Liver (tissue), 9 donors: Measurements from ENCODE around the gene MBLAC1. TPM values are rescaled to one million over a fixed set of nuclear protein-coding genes. Genes with fewer than 3 reads are reported as not detected.

ENCODE experiments used
- DNase-seq: peaks from one replicate; pipeline ENCODE4 v3.0.0-alpha.2; 2017; ENCODE audit warnings: low spot score
- H3K27ac ChIP-seq, 2 donors: one replicate each; pipeline ENCODE4 v1.7.0; 2013; ENCODE audit warnings: inconsistent platforms in 2 of 2, low read length in 2 of 2, control low read depth in 1 of 2, low read depth in 1 of 2, mild to moderate bottlenecking in 1 of 2
- H3K27me3 ChIP-seq, 4 donors: one replicate each; pipeline versions ENCODE4 v1.6.1 to v1.7.0; 2013; ENCODE audit warnings: low read length in 3 of 4, inconsistent platforms in 1 of 4, mild to moderate bottlenecking in 1 of 4, moderate library complexity in 1 of 4; ENCODE audit not compliant: control insufficient read depth in 4 of 4, insufficient read depth in 4 of 4
- H3K36me3 ChIP-seq, 4 donors: one replicate each; pipeline versions ENCODE4 v1.6.1 to v1.7.0; 2013; ENCODE audit warnings: low read length in 3 of 4, mild to moderate bottlenecking in 3 of 4, low read depth in 1 of 4, moderate library complexity in 1 of 4; ENCODE audit not compliant: control insufficient read depth in 4 of 4, insufficient read depth in 3 of 4
- H3K4me1 ChIP-seq, 4 donors: one replicate each; pipeline versions ENCODE4 v1.6.1 to v1.7.0; 2013; ENCODE audit warnings: low read length in 3 of 4, mild to moderate bottlenecking in 3 of 4, moderate library complexity in 1 of 4; ENCODE audit not compliant: control insufficient read depth in 4 of 4, insufficient read depth in 4 of 4
- H3K4me3 ChIP-seq, 3 donors: one replicate each; pipeline versions ENCODE4 v1.6.1 to v1.7.0; 2013; ENCODE audit warnings: low read length in 3 of 3, control low read depth in 1 of 3, low read depth in 1 of 3, mild to moderate bottlenecking in 1 of 3
- H3K9ac ChIP-seq, 2 donors: one replicate each; pipeline ENCODE4 v1.7.0; 2013; ENCODE audit warnings: low read length in 2 of 2, mild to moderate bottlenecking in 2 of 2, moderate library complexity in 2 of 2, control low read depth in 1 of 2, low read depth in 1 of 2
- H3K9me3 ChIP-seq, 4 donors: one replicate each; pipeline versions ENCODE4 v1.6.1 to v1.7.0; 2013; ENCODE audit warnings: low read length in 3 of 4; ENCODE audit not compliant: control insufficient read depth in 4 of 4
- CTCF ChIP-seq: fragments of 150-350 bp; IDR thresholded peaks from 2 replicates; pipeline ENCODE4 v1.5.1; 2017; ENCODE audit warnings: improper control_type of control experiment, low read depth, low read length; ENCODE audit not compliant: missing input control
- EGR1 ChIP-seq, 2 donors: IDR thresholded peaks; 2 replicates each; pipeline ENCODE4 v1.6.1; 2016 to 2018; ENCODE audit warnings: antibody characterized with exemption in 2 of 2, low read depth in 2 of 2
- GABPA ChIP-seq, 2 donors: IDR thresholded peaks in 1 of 2; conservative IDR thresholded peaks in 1 of 2; 2 replicates each; pipeline ENCODE4 v1.6.1; 2016; ENCODE audit warnings: antibody characterized with exemption in 2 of 2, mild to moderate bottlenecking in 1 of 2, moderate library complexity in 1 of 2
- HNF4A ChIP-seq, 2 donors: conservative IDR thresholded peaks; 2 replicates each; pipeline ENCODE4 v1.6.1; 2016; ENCODE audit warnings: antibody characterized with exemption in 2 of 2, mild to moderate bottlenecking in 2 of 2
- JUND ChIP-seq, 2 donors: IDR thresholded peaks; 2 replicates each; pipeline ENCODE4 v1.6.1; 2016; ENCODE audit warnings: antibody characterized with exemption in 2 of 2
- MAX ChIP-seq: IDR thresholded peaks from 2 replicates; pipeline ENCODE4 v1.6.1; 2016; ENCODE audit warnings: antibody characterized with exemption
- NR2F2 ChIP-seq: IDR thresholded peaks from 2 replicates; pipeline ENCODE4 v1.6.1; 2016; ENCODE audit warnings: antibody characterized with exemption
- RAD21 ChIP-seq, 2 donors: IDR thresholded peaks; 2 replicates each; pipeline ENCODE4 v1.6.1; 2016; ENCODE audit warnings: antibody characterized with exemption in 2 of 2, mild to moderate bottlenecking in 2 of 2
- REST ChIP-seq: IDR thresholded peaks from 2 replicates; pipeline ENCODE4 v1.6.1; 2016; ENCODE audit warnings: antibody characterized with exemption, mild to moderate bottlenecking
- RXRA ChIP-seq, 2 donors: IDR thresholded peaks; 2 replicates each; pipeline ENCODE4 v1.6.1; 2017 to 2018; ENCODE audit warnings: antibody characterized with exemption in 2 of 2, mild to moderate bottlenecking in 1 of 2
- SP1 ChIP-seq: IDR thresholded peaks from 2 replicates; pipeline ENCODE4 v1.6.1; 2018; ENCODE audit warnings: antibody characterized with exemption, mild to moderate bottlenecking
- WGBS: extraction: QIAGEN DNeasy Blood & Tissue Kit; methylation state at CpG from one replicate; pipeline ENCODE4 v1.1.7; 2013; 5-methylcytosine and 5-hydroxymethylcytosine counted together
- polyA plus RNA-seq, 2 donors: library from polyadenylated mRNA; stranded (reverse) in 1 of 2; unstranded in 1 of 2; fragments of 200-250 nt in 1 of 2; fragments of >200 nt in 1 of 2; fragmentation: Nextera tagmentation in 1 of 2; extraction: Ambion mirVana in 1 of 2; gene quantifications; one replicate each; pipeline versions ENCODE4 v1.2.1 to v1.2.3, GENCODE V29; 2013 to 2015
- total RNA-seq, 2 donors: library from RNA; depleted of rRNA; stranded (reverse); fragments of >200 nt; gene quantifications; one replicate each; pipeline ENCODE4 v1.2.3, GENCODE V29; 2014
- donor health status: healthy.
- donor health status: healthy.
- donor health status: healthy.
- donor health status: healthy.
- donor health status: healthy.

The MBLAC1 gene
- total and polyA plus RNA-seq, 4 donors, result 1.0 to 1.4 (median 1.3) TPM

GRCh38 chr7:100111156-100111555, 15.6 kb upstream of the MBLAC1 start:
- no peaks in the 10 kb centered on the region for H3K4me1 ChIP-seq
- H3K27ac ChIP-seq, result no peak overlapping the region
- DNase-seq, result no peak
- H3K9me3 ChIP-seq, result no peaks in the 10 kb centered on the region
- H3K9ac ChIP-seq, result no peak overlapping the region
- H3K27me3 ChIP-seq, result no peaks in the 10 kb centered on the region
- H3K4me3 ChIP-seq, result no peak overlapping the region
- WGBS, result 97% methylated on average over 7 of the region's 7 CpGs
- peaks cover 3 to 49% (median 23%) of the 10 kb centered on the region in 4 donors for H3K36me3 ChIP-seq
- no peak for TF ChIP-seq JUND (IDR thresholded peaks at IDR 0.05)
- no peak for TF ChIP-seq SP1
- TF ChIP-seq HNF4A (conservative IDR thresholded peaks at IDR 0.05), result no peak
- no peak for TF ChIP-seq RAD21 (IDR thresholded peaks at IDR 0.05)
- no peak for TF ChIP-seq CTCF
- no peak for TF ChIP-seq RXRA (IDR thresholded peaks at IDR 0.05)

GRCh38 chr7:100111914-100112313, 14.9 kb upstream of the MBLAC1 start:
- Histone ChIP-seq H3K4me1 (no peaks in the 10 kb centered on the region), H3K36me3 (peaks cover 2 to 45% (median 22%) of the 10 kb centered on the region in 4 donors), H3K9ac (no peak overlapping the region), H3K27ac (no peak overlapping the region), H3K27me3 (no peaks in the 10 kb centered on the region), H3K9me3 (no peaks in the 10 kb centered on the region), H3K4me3 (no peak overlapping the region)
- 92% methylated on average over 13 of the region's 13 CpGs for WGBS
- DNase-seq, result no peak
- TF ChIP-seq GABPA (IDR thresholded peaks at IDR 0.05 in 1 of 2, conservative IDR thresholded peaks at IDR 0.05 in 1 of 2) (no peak), NR2F2 (no peak), SP1 (no peak), REST (no peak), MAX (no peak), JUND (IDR thresholded peaks at IDR 0.05) (no peak), HNF4A (conservative IDR thresholded peaks at IDR 0.05) (no peak), EGR1 (IDR thresholded peaks at IDR 0.05; ENCODE audit: low read depth in 2 of 2) (no peak)

GRCh38 chr7:100115026-100115425, 11.7 kb upstream of the MBLAC1 start:
- WGBS, result 98% methylated on average over 7 of the region's 7 CpGs
- DNase-seq, result no peak
- TF ChIP-seq GABPA (IDR thresholded peaks at IDR 0.05 in 1 of 2, conservative IDR thresholded peaks at IDR 0.05 in 1 of 2) (no peak), HNF4A (conservative IDR thresholded peaks at IDR 0.05) (no peak)
- Histone ChIP-seq H3K9ac (no peak overlapping the region), H3K9me3 (no peaks in the 10 kb centered on the region), H3K36me3 (peaks cover 2 to 25% (median 9%) of the 10 kb centered on the region in 4 donors), H3K4me3 (no peak overlapping the region), H3K27ac (no peak overlapping the region), H3K4me1 (peaks cover 3 to 18% (median 12%) of the 10 kb centered on the region in 4 donors), H3K27me3 (no peaks in the 10 kb centered on the region)
